Breast epithelium (tissue), 3 donors: ENCODE measurements around the gene SPDEF. TPM values are rescaled to one million over a fixed set of nuclear protein-coding genes. Genes with fewer than 3 reads are reported as not detected.

Experiments
- total RNA-seq, 3 donors: library from RNA; depleted of rRNA; stranded (reverse); fragments of >200 nt; gene quantifications; one replicate each; pipeline ENCODE4 v1.1.0, GENCODE V29; 2016

Gene SPDEF
- total RNA-seq, 3 donors from 2014 or later = 0.48 to 123 (median 89.0) TPM

Other genes starting within 250 kb of the SPDEF start
- 10 to 100 TPM; 28.7 to 33.8 (median 29.0) TPM for gene NUDT3, start 163.7 kb downstream of the SPDEF start, total RNA-seq
- gene RPS10, start 130.3 kb downstream of the SPDEF start, total RNA-seq = 1,000 to 10,000 TPM; 2,573 to 5,786 (median 4,399) TPM
- under 1 TPM in 2 of 3 donors, not detected in 1; 0.29 to 0.33 TPM for gene PACSIN1, start 90.3 kb downstream of the SPDEF start, total RNA-seq
- gene ILRUN, start 140.4 kb upstream of the SPDEF start, total RNA-seq = 10 to 100 TPM; 58.3 to 87.1 (median 63.7) TPM
- 10 to 100 TPM; 50.1 to 64.2 (median 58.0) TPM for gene SNRPC, start 201.2 kb upstream of the SPDEF start, total RNA-seq
- 10 to 100 TPM; 10.5 to 13.5 (median 12.2) TPM for gene BLTP3A, start 235.8 kb upstream of the SPDEF start, total RNA-seq